ENCODE measurements around the gene KIR2DL3. TPM values are rescaled to one million over a fixed set of nuclear protein-coding genes. Genes with fewer than 3 reads are reported as not detected.

Gene KIR2DL3
- total RNA-seq, 1 experiment from 2014 or later, result not detected

DNA sequence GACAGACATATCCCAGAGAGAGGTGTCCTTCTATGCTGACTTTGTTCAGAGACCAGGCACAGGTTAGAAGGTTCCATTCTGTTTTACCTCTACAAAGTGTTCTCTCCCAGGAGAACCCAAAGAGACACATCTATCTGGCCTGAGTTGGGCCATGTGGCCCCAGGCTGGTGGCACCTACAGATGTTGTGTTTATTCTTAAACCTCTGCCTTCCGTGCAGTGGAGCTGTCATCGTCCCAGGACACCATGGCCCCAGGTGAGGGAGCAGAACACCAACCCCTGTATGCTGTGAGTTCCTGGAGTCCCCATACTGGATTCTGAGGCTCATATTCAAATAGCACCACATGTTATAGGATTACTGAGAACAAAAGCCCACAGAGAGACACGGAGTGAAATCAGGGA lies 10.1 kb upstream of the KIR2DL3 start:
- no peak for DNase-seq
- no peak overlapping the region for H3K27ac Mint-ChIP-seq (ENCODE audit: unreplicated experiment)
- H3K4me1 Mint-ChIP-seq (ENCODE audit: low read depth, unreplicated experiment), result no peaks in the 10 kb centered on the region
- CTCF ChIA-PET, result no interaction called here
- intact Hi-C loops (cut with micrococcal nuclease; ENCODE audit: unreplicated experiment), result no loop called here
- H3K4me3 Mint-ChIP-seq (ENCODE audit: unreplicated experiment), result no peak overlapping the region
- TF ChIP-seq, protein P1, sequence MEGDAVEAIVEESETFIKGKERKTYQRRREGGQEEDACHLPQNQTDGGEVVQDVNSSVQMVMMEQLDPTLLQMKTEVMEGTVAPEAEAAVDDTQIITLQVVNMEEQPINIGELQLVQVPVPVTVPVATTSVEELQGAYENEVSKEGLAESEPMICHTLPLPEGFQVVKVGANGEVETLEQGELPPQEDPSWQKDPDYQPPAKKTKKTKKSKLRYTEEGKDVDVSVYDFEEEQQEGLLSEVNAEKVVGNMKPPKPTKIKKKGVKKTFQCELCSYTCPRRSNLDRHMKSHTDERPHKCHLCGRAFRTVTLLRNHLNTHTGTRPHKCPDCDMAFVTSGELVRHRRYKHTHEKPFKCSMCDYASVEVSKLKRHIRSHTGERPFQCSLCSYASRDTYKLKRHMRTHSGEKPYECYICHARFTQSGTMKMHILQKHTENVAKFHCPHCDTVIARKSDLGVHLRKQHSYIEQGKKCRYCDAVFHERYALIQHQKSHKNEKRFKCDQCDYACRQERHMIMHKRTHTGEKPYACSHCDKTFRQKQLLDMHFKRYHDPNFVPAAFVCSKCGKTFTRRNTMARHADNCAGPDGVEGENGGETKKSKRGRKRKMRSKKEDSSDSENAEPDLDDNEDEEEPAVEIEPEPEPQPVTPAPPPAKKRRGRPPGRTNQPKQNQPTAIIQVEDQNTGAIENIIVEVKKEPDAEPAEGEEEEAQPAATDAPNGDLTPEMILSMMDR (IDR thresholded peaks at IDR 0.05; ENCODE audit: insufficient read depth in 1 of 2, low read depth in 1 of 2, low read length in 1 of 2, severe bottlenecking in 1 of 2, unreplicated experiment in 1 of 2), result no peak
- H3K9me3 Mint-ChIP-seq (ENCODE audit: unreplicated experiment), result peaks cover 13% of the 10 kb centered on the region
- H3K4me3 ChIP-seq (ENCODE audit: low read depth, low read length), result no peak overlapping the region
- peaks cover 5% of the 10 kb centered on the region for H3K36me3 Mint-ChIP-seq (ENCODE audit: insufficient read depth, unreplicated experiment)
- no peaks in the 10 kb centered on the region; the same call in 1 of the 2 replicates for H3K27me3 ChIP-seq (replicated peaks; ENCODE audit: control insufficient read depth, insufficient read depth, low read length)
- no peaks in the 10 kb centered on the region for H3K36me3 ChIP-seq (ENCODE audit: control insufficient read depth, insufficient read depth, low read length)
- H3K4me1 ChIP-seq, result no peaks in the 10 kb centered on the region
- H3K9me3 ChIP-seq, result no peaks in the 10 kb centered on the region
- no TSS peak for BruUV-seq (replicated peaks)
- POLR2A ChIA-PET, result no interaction called here
- H3K27me3 Mint-ChIP-seq (ENCODE audit: insufficient read depth, unreplicated experiment), result peaks cover 31% of the 10 kb centered on the region

DNA sequence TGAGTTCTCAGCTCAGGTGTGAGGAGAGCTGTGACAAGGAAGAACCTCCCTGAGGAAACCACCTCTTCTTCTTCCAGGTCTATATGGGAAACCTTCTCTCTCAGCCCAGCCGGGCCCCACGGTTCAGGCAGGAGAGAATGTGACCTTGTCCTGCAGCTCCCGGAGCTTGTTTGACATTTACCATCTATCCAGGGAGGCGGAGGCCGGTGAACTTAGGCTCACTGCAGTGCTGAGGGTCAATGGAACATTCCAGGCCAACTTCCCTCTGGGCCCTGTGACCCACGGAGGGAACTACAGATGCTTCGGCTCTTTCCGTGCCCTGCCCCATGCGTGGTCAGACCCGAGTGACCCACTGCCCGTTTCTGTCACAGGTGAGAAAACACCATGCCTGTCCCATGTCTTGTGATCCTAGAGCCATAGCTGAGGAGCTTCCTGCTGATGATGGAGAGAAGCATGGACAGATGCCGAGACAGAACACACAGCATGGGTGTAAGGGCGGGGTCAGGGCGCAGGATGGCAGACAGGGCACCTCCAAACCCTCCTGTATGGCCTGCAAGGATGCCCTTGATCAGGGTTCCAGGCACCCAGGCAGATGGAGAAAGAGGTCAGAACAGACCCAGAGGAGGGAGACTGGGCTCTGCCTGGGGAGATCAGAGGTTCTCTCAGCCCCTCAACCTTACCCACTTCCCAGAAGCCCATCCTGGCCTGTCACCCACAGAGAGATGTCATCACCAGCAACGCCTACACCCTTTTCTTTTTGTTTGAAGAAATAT lies 8.7 kb upstream of the KIR2DL3 start:
- no peaks in the 10 kb centered on the region for H3K4me1 ChIP-seq
- H3K36me3 ChIP-seq (ENCODE audit: control insufficient read depth, insufficient read depth, low read length), result no peaks in the 10 kb centered on the region
- H3K9me3 ChIP-seq, result no peaks in the 10 kb centered on the region
- no peak overlapping the region for H3K4me3 Mint-ChIP-seq (ENCODE audit: unreplicated experiment)
- H3K9me3 Mint-ChIP-seq (ENCODE audit: unreplicated experiment), result peaks cover 7% of the 10 kb centered on the region
- H3K27me3 Mint-ChIP-seq (ENCODE audit: insufficient read depth, unreplicated experiment), result peaks cover 33% of the 10 kb centered on the region
- no peak overlapping the region for H3K4me3 ChIP-seq (ENCODE audit: low read depth, low read length)
- no peaks in the 10 kb centered on the region for H3K4me1 Mint-ChIP-seq (ENCODE audit: low read depth, unreplicated experiment)
- ChIA-PET POLR2A (no interaction called here), CTCF (no interaction called here)
- H3K36me3 Mint-ChIP-seq (ENCODE audit: insufficient read depth, unreplicated experiment), result peaks cover 3% of the 10 kb centered on the region
- no peak for DNase-seq
- BruUV-seq (replicated peaks), result no TSS peak
- no peak overlapping the region for H3K27ac Mint-ChIP-seq (ENCODE audit: unreplicated experiment)
- TF ChIP-seq, protein P1 (IDR thresholded peaks at IDR 0.05; ENCODE audit: insufficient read depth in 1 of 2, low read depth in 1 of 2, low read length in 1 of 2, severe bottlenecking in 1 of 2, unreplicated experiment in 1 of 2), result no peak
- no peaks in the 10 kb centered on the region; the same call in 1 of the 2 replicates for H3K27me3 ChIP-seq (replicated peaks; ENCODE audit: control insufficient read depth, insufficient read depth, low read length)
- intact Hi-C loops (cut with micrococcal nuclease; ENCODE audit: unreplicated experiment), result no loop called here

GRCh38 chr19:54731191-54731590 lies 7.1 kb upstream of the KIR2DL3 start:
- intact Hi-C loops (cut with micrococcal nuclease; ENCODE audit: unreplicated experiment), result no loop called here
- no TSS peak for BruUV-seq (replicated peaks)
- H3K4me3 Mint-ChIP-seq (ENCODE audit: unreplicated experiment), result no peak overlapping the region
- ChIA-PET CTCF (interaction anchor here (0.6 kb wide), 1 partner anchor 250 kb away, joined by 6 read pairs; no protein-coding TSS in a partner anchor), POLR2A (no interaction called here)
- H3K27me3 Mint-ChIP-seq (ENCODE audit: insufficient read depth, unreplicated experiment), result peaks cover 39% of the 10 kb centered on the region
- DNase-seq, result no peak
- no peaks in the 10 kb centered on the region for H3K9me3 ChIP-seq
- TF ChIP-seq, protein P1 (IDR thresholded peaks at IDR 0.05; ENCODE audit: insufficient read depth in 1 of 2, low read depth in 1 of 2, low read length in 1 of 2, severe bottlenecking in 1 of 2, unreplicated experiment in 1 of 2), result no peak
- no peak overlapping the region for H3K27ac Mint-ChIP-seq (ENCODE audit: unreplicated experiment)
- no peaks in the 10 kb centered on the region for H3K36me3 ChIP-seq (ENCODE audit: control insufficient read depth, insufficient read depth, low read length)
- H3K27me3 ChIP-seq (replicated peaks; ENCODE audit: control insufficient read depth, insufficient read depth, low read length), result no peaks in the 10 kb centered on the region; the same call in 1 of the 2 replicates
- no peaks in the 10 kb centered on the region for H3K9me3 Mint-ChIP-seq (ENCODE audit: unreplicated experiment)
- no peak overlapping the region for H3K4me3 ChIP-seq (ENCODE audit: low read depth, low read length)
- H3K4me1 Mint-ChIP-seq (ENCODE audit: low read depth, unreplicated experiment), result no peaks in the 10 kb centered on the region
- no peaks in the 10 kb centered on the region for H3K36me3 Mint-ChIP-seq (ENCODE audit: insufficient read depth, unreplicated experiment)
- H3K4me1 ChIP-seq, result no peaks in the 10 kb centered on the region
